Loucy (cell line): ENCODE results near the gene MYO9A.
A peak's percentile ranks its signal among the peaks of the same experiment; 100 is the strongest.

Experiments used
- H2AFZ ChIP-seq: fragments of 200-600 bp; sonication (generic); 2 replicates; pipeline ENCODE4 v1.6.0; 2016; ENCODE audit warnings: antibody characterized with exemption, mild to moderate bottlenecking, low read length, moderate library complexity
- H3F3A ChIP-seq: fragments of 200-600 bp; 2 replicates; pipeline ENCODE4 v1.6.0; 2016; ENCODE audit warnings: antibody characterized with exemption, low read depth, mild to moderate bottlenecking
- H3K27me3 ChIP-seq: fragments of 200-600 bp; sonication (generic); 2 replicates; pipeline ENCODE4 v1.6.1; 2014; ENCODE audit warnings: low read length, mild to moderate bottlenecking; ENCODE audit not compliant: insufficient read depth, poor library complexity, severe bottlenecking
- H3K36me3 ChIP-seq: fragments of 200-600 bp; sonication (generic); 2 replicates; pipeline ENCODE4 v1.6.1; 2016; ENCODE audit warnings: low read length; ENCODE audit not compliant: insufficient read depth
- H3K4me1 ChIP-seq: fragments of 200-600 bp; sonication (generic); 2 replicates; pipeline ENCODE4 v1.5.1; 2014; ENCODE audit warnings: low read length, mild to moderate bottlenecking; ENCODE audit not compliant: insufficient read depth, poor library complexity, severe bottlenecking
- H3K4me2 ChIP-seq: fragments of 200-600 bp; sonication (generic); 2 replicates; pipeline ENCODE4 v1.6.0; 2014; ENCODE audit warnings: antibody characterized with exemption, low read length, low read depth, mild to moderate bottlenecking; ENCODE audit not compliant: poor library complexity, severe bottlenecking
- H3K4me3 ChIP-seq: fragments of 200-600 bp; sonication (generic); 2 replicates; pipeline ENCODE4 v1.5.1; 2014; ENCODE audit warnings: low read length, mild to moderate bottlenecking, mixed read lengths; ENCODE audit not compliant: poor library complexity, severe bottlenecking
- H3K79me2 ChIP-seq: fragments of 200-600 bp; sonication (generic); 2 replicates; pipeline ENCODE4 v1.6.1; 2014; ENCODE audit warnings: low read length; ENCODE audit not compliant: insufficient read depth
- H3K9ac ChIP-seq: fragments of 200-600 bp; sonication (generic); 2 replicates; pipeline ENCODE4 v1.6.0; 2014; ENCODE audit warnings: mild to moderate bottlenecking, low read depth, low read length, moderate library complexity; ENCODE audit not compliant: poor library complexity, severe bottlenecking
- H3K9me2 ChIP-seq: fragments of 200-600 bp; sonication (generic); replicated peaks from 2 replicates; pipeline ENCODE4 v1.6.1; 2016; ENCODE audit warnings: low read depth, low read length, mixed read lengths
- H3K9me3 ChIP-seq: fragments of 200-600 bp; sonication (generic); 2 replicates; pipeline ENCODE4 v1.6.1; 2014; ENCODE audit warnings: mild to moderate bottlenecking, antibody characterized with exemption, low read length, low read depth; ENCODE audit not compliant: insufficient read depth
- H4K20me1 ChIP-seq: fragments of 200-600 bp; sonication (generic); 2 replicates; pipeline ENCODE4 v1.6.0; 2014; ENCODE audit warnings: antibody characterized with exemption, low read length, mild to moderate bottlenecking; ENCODE audit not compliant: insufficient read depth, poor library complexity, severe bottlenecking
- EZH2phosphoT487 ChIP-seq: fragments of 200-600 bp; IDR thresholded peaks from 2 replicates; pipeline ENCODE4 v1.6.1; 2018; ENCODE audit warnings: antibody characterized with exemption, mild to moderate bottlenecking, moderate library complexity, borderline replicate concordance
- TF ChIP-seq, protein P1 (sequence below): fragments of 200-600 bp; sonication (generic); conservative IDR thresholded peaks from 2 replicates; pipeline ENCODE4 v1.5.1; 2014; ENCODE audit warnings: mild to moderate bottlenecking, antibody characterized with exemption, low read length

The MYO9A gene

DNA sequence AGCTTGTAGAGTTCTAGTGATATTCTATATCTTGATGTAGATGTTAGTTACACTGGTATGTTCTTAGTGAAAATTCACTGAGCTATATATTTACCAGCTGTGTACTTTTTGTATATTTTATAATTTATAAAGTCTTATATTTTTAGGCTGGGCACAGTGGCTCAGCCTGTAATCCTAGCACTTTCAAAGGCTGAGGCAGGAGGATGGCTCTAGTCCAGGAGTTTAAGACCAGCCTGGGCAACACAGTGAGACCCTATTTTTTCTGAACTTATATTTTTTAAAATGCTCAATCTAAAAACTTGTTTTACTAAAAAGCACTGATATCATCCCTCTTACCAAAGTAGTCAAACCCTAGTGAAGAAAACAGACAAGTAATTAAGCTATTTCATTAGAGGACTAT, 5.1 kb downstream of the MYO9A start:
- H3K79me2 ChIP-seq, result peaks cover 91% of the 10 kb centered on the region
- no peak for TF ChIP-seq EZH2phosphoT487
- TF ChIP-seq, protein P1, sequence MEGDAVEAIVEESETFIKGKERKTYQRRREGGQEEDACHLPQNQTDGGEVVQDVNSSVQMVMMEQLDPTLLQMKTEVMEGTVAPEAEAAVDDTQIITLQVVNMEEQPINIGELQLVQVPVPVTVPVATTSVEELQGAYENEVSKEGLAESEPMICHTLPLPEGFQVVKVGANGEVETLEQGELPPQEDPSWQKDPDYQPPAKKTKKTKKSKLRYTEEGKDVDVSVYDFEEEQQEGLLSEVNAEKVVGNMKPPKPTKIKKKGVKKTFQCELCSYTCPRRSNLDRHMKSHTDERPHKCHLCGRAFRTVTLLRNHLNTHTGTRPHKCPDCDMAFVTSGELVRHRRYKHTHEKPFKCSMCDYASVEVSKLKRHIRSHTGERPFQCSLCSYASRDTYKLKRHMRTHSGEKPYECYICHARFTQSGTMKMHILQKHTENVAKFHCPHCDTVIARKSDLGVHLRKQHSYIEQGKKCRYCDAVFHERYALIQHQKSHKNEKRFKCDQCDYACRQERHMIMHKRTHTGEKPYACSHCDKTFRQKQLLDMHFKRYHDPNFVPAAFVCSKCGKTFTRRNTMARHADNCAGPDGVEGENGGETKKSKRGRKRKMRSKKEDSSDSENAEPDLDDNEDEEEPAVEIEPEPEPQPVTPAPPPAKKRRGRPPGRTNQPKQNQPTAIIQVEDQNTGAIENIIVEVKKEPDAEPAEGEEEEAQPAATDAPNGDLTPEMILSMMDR, result no peak
- peak overlapping the region; percentile 83 for H3K4me2 ChIP-seq
- H3K36me3 ChIP-seq, result no peaks in the 10 kb centered on the region
- H3K9me2 ChIP-seq, result no peaks in the 10 kb centered on the region
- no peaks in the 10 kb centered on the region for H3K27me3 ChIP-seq
- no peaks in the 10 kb centered on the region for H3K9me3 ChIP-seq
- peaks cover 47% of the 10 kb centered on the region for H3K4me1 ChIP-seq
- H3K9ac ChIP-seq, result peak overlapping the region; percentile 68
- H3K4me3 ChIP-seq, result peak overlapping the region; percentile 96
- H2AFZ ChIP-seq, result no peak overlapping the region
- no peaks in the 10 kb centered on the region for H3F3A ChIP-seq
- peaks cover 41% of the 10 kb centered on the region for H4K20me1 ChIP-seq

DNA sequence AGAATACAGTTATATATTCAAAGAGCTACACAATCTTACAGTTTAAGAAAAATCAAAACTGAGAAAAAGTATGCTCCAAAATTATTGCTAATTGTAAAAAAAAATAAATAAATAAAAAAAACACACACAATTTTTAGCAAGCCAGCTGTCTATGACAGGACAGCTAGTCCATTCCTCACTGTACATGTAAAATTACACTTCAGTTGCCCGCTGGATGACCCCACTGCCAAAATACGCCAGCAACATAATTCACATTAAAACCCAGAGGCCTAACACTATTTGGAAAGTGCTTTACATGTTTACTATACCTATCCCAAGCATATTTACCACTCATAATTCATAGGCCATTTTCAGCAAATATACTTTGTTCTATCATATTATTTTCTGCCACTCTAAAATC, 5.8 kb downstream of the MYO9A start:
- peaks cover 90% of the 10 kb centered on the region for H3K79me2 ChIP-seq
- no peaks in the 10 kb centered on the region for H3K27me3 ChIP-seq
- TF ChIP-seq, protein P1, result no peak
- TF ChIP-seq EZH2phosphoT487, result no peak

DNA sequence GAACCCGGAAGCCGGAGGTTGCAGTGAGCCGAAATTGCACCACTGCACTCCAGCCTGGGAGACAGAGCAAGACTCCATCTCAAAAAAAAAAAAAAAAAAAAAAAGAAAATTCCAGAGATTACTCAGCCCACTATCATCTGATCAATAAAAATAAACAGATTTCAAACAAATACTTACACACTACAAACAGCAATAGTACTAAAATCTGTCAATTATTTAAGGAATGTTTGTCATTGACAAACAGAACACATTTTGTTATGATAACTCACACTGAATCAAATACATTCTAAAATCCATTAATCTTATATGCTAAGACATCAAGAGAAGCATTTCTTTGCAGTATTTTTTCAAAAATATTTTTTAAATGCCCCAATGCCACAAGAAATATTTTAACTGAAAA, 7.6 kb downstream of the MYO9A start:
- Histone ChIP-seq H3F3A (no peaks in the 10 kb centered on the region), H3K79me2 (peaks cover 90% of the 10 kb centered on the region), H3K27me3 (no peaks in the 10 kb centered on the region), H4K20me1 (peaks cover 31% of the 10 kb centered on the region), H3K4me3 (no peak overlapping the region), H3K4me2 (no peak overlapping the region), H3K9me2 (no peaks in the 10 kb centered on the region), H3K36me3 (no peaks in the 10 kb centered on the region), H3K9me3 (no peaks in the 10 kb centered on the region), H2AFZ (no peak overlapping the region), H3K9ac (no peak overlapping the region), H3K4me1 (peaks cover 32% of the 10 kb centered on the region)
- no peak for TF ChIP-seq EZH2phosphoT487
- TF ChIP-seq, protein P1, result no peak

More for the DNA sequence above, 5.8 kb downstream of the MYO9A start:
- H3K4me2 ChIP-seq, result peak overlapping the region; percentile 83
- no peaks in the 10 kb centered on the region for H3K9me3 ChIP-seq
- H3K9me2 ChIP-seq, result no peaks in the 10 kb centered on the region
- peak overlapping the region; percentile 96 for H3K4me3 ChIP-seq
- H3F3A ChIP-seq, result no peaks in the 10 kb centered on the region
- H3K36me3 ChIP-seq, result no peaks in the 10 kb centered on the region
- H3K4me1 ChIP-seq, result peaks cover 47% of the 10 kb centered on the region
- H3K9ac ChIP-seq, result peak overlapping the region; percentile 68
- H2AFZ ChIP-seq, result no peak overlapping the region
- peaks cover 41% of the 10 kb centered on the region for H4K20me1 ChIP-seq
